ENCODE measurements around the gene TBC1D23. TPM values are rescaled to one million over a fixed set of nuclear protein-coding genes. Genes with fewer than 3 reads are reported as not detected.
"Not testable (repeated sequence)": the region's sequence is repeated elsewhere in the genome, so short reads cannot be mapped to it uniquely, and the experiment has no call there.

The TBC1D23 gene
- total RNA-seq, 4 donors from 2014 or later: 15.5 to 42.5 (median 34.5) TPM

DNA sequence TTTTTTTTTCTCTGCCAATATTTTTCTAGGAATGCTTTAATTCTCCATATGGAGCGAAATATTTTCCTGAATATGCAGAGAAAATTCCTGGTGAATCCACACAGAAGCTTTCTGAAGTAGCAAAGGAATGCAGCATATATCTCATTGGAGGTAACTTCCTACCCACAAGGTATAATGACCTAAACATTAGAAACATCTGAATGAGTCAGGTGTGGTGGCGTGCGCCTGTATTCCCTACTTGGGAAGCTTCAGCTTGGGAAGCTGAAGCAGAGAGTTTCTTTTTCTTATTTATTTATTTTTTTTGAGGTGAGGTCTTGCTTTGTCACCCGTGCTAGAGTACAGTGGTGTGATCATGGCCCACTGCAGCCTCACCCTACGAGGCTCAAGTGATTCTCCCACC lies 79.0 kb downstream of the TBC1D23 start:
- DNase-seq: no peak
- in situ Hi-C loops (cut with MboI; ENCODE audit: low pct_ligation_motif_present in 1 of 4, low pct_unique_long_range_greater_than_20kb in 1 of 4, low sequenced_read_pairs in 3 of 4): no loop called here
- no peak overlapping the region for H3K27ac ChIP-seq
- peaks cover 0 to 10% (median 8%) of the 10 kb centered on the region in 4 donors for H3K4me1 ChIP-seq
- peaks cover 0 to 42% (median 15%) of the 10 kb centered on the region in 4 donors for H3K36me3 ChIP-seq
- no peak overlapping the region for H3K4me3 ChIP-seq
- intact Hi-C loops (cut with DNase I; ENCODE audit: low total_unique reads): no loop called here
- WGBS, 2 donors (ENCODE audit: low coverage in 1 of 2): 96 to 100% methylated on average over 1 to 5 of the region's 5 CpGs
- no peaks in the 10 kb centered on the region for H3K27me3 ChIP-seq
- no peak for TF ChIP-seq EP300 (IDR thresholded peaks at IDR 0.05; ENCODE audit: low read depth)
- TF ChIP-seq POLR2A (IDR thresholded peaks at IDR 0.05): no peak
- TF ChIP-seq, protein P1, sequence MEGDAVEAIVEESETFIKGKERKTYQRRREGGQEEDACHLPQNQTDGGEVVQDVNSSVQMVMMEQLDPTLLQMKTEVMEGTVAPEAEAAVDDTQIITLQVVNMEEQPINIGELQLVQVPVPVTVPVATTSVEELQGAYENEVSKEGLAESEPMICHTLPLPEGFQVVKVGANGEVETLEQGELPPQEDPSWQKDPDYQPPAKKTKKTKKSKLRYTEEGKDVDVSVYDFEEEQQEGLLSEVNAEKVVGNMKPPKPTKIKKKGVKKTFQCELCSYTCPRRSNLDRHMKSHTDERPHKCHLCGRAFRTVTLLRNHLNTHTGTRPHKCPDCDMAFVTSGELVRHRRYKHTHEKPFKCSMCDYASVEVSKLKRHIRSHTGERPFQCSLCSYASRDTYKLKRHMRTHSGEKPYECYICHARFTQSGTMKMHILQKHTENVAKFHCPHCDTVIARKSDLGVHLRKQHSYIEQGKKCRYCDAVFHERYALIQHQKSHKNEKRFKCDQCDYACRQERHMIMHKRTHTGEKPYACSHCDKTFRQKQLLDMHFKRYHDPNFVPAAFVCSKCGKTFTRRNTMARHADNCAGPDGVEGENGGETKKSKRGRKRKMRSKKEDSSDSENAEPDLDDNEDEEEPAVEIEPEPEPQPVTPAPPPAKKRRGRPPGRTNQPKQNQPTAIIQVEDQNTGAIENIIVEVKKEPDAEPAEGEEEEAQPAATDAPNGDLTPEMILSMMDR (IDR thresholded peaks at IDR 0.05): no peak
- no peak for TF ChIP-seq POLR2AphosphoS5 (IDR thresholded peaks at IDR 0.05)
- no peaks in the 10 kb centered on the region for H3K9me3 ChIP-seq

DNA sequence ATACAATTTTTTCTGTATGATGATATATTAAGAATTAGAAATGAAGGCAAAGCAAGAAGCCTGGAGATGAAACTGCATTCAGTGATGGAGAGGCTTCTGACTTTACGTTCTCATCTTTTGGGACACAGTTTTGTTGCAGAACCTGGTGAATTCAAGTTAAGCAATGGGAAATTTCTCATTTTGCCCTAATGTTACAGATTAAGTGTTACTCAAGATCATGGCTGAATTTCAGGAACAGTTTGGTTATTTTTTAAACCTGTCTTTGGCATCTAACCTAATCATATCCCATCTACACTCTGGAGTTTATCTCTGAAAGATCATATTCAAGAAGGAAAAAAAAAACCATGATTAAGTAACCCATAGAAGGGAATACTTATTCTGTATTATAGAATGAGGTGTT lies 79.7 kb downstream of the TBC1D23 start:
- DNase-seq: no peak
- Histone ChIP-seq H3K36me3 (peaks cover 0 to 44% (median 15%) of the 10 kb centered on the region in 4 donors), H3K27ac (no peak overlapping the region), H3K4me3 (no peak overlapping the region), H3K4me1 (peaks cover 0 to 6% (median 2%) of the 10 kb centered on the region in 4 donors), H3K27me3 (no peaks in the 10 kb centered on the region), H3K9me3 (no peaks in the 10 kb centered on the region)
- in situ Hi-C loops (cut with MboI; ENCODE audit: low pct_ligation_motif_present in 1 of 4, low pct_unique_long_range_greater_than_20kb in 1 of 4, low sequenced_read_pairs in 3 of 4): no loop called here
- TF ChIP-seq EP300 (IDR thresholded peaks at IDR 0.05; ENCODE audit: low read depth) (no peak), POLR2A (IDR thresholded peaks at IDR 0.05) (no peak), POLR2AphosphoS5 (IDR thresholded peaks at IDR 0.05) (no peak)
- TF ChIP-seq, protein P1 (IDR thresholded peaks at IDR 0.05): no peak
- intact Hi-C loops (cut with DNase I; ENCODE audit: low total_unique reads): no loop called here
- WGBS, 2 donors (ENCODE audit: low coverage in 1 of 2): 75 to 95% methylated on average over 1 of the region's 1 CpG

DNA sequence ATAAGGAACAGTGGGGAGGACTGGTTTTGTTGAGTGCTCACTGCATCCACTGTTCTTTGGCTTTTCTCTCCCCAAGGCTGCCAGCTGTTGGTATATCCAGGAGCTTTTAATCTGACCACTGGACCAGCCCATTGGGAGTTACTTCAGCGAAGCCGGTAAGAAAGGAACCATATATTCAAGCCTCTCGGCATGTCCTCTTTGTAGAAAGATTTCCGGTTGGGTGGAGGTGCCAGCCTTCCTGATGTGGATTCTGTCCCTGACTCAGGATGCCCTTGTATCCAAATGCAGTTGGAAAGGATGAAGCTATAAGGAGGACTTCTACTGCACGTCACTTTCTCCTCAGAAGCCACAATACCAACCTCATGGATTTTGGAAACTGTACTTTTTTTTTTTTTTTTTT lies 87.9 kb downstream of the TBC1D23 start:
- no peak for DNase-seq
- 98 to 100% methylated on average over 4 to 5 of the region's 5 CpGs for WGBS, 2 donors (ENCODE audit: low coverage in 1 of 2)
- Histone ChIP-seq H3K4me3 (no peak overlapping the region), H3K27me3 (no peaks in the 10 kb centered on the region), H3K9me3 (no peaks in the 10 kb centered on the region), H3K27ac (no peak overlapping the region), H3K36me3 (peaks cover 0 to 31% (median 13%) of the 10 kb centered on the region in 4 donors), H3K4me1 (no peaks in the 10 kb centered on the region)
- TF ChIP-seq, protein P1 (IDR thresholded peaks at IDR 0.05): no peak
- no peak for TF ChIP-seq POLR2AphosphoS5 (IDR thresholded peaks at IDR 0.05)
- TF ChIP-seq EP300 (IDR thresholded peaks at IDR 0.05; ENCODE audit: low read depth): no peak
- no peak for TF ChIP-seq POLR2A (IDR thresholded peaks at IDR 0.05)
- intact Hi-C loops (cut with DNase I; ENCODE audit: low total_unique reads): no loop called here
- in situ Hi-C loops (cut with MboI; ENCODE audit: low pct_ligation_motif_present in 1 of 4, low pct_unique_long_range_greater_than_20kb in 1 of 4, low sequenced_read_pairs in 3 of 4): no loop called here

DNA sequence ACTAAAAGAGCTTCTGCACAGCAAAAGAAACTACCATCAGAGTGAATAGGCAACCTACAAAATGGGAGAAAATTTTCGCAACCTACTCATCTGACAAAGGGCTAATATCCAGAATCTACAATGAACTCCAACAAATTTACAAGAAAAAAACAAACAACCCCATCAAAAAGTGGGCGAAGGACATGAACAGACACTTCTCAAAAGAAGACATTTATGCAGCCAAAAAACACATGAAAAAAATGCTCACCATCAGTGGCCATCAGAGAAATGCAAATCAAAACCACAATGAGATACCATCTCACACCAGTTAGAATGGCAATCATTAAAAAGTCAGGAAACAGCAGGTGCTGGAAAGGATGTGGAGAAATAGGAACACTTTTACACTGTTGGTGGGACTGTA lies 91.0 kb downstream of the TBC1D23 start:
- in situ Hi-C loops (cut with MboI; ENCODE audit: low pct_ligation_motif_present in 1 of 4, low pct_unique_long_range_greater_than_20kb in 1 of 4, low sequenced_read_pairs in 3 of 4); H3K27ac ChIP-seq: not testable (repeated sequence)

More for the DNA sequence above, 91.0 kb downstream of the TBC1D23 start:
- 71% methylated on average over 1 of the region's 2 CpGs; no CpG with 5 or more reads in 1 of the 2 donors for WGBS, 2 donors (ENCODE audit: low coverage in 1 of 2)
- DNase-seq; H3K27me3 ChIP-seq; intact Hi-C loops (cut with DNase I; ENCODE audit: low total_unique reads); H3K4me3 ChIP-seq; H3K4me1 ChIP-seq; H3K9me3 ChIP-seq: not testable (repeated sequence)
- H3K36me3 ChIP-seq: peaks cover 0 to 30% (median 14%) of the 10 kb centered on the region in 4 donors

Data from transverse colon (tissue), 4 donors.